SW 1271 (cell line): ENCODE measurements around the gene PYDC2.
"Not testable (repeated sequence)": the region's sequence is repeated elsewhere in the genome, so short reads cannot be mapped to it uniquely, and the experiment has no call there.

Experiments
- DNase-seq, 2 experiments: peaks; one replicate each; lab custom pipeline; 2025; lab: John Stamatoyannopoulos, UW

PYDC2 gene

DNA sequence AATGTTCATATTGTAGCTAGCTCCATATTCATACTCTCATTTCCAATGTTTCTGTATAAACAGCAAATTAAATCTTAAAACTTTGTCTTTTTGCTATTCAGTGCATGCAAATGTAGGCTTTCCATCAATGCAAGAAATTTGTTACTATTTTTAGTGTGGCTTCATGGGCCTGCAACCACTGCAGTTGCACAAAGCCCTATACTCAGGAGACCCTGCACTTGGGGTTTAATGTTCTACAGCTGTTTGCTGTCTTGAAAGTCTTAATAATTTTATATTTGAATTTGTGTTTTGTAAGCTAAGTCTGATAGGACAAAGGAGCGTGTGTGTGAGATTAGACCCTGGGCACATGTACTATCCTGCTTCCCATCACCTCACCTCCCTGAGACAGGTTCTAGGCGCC lies 9.6 kb downstream of the PYDC2 start:
- no peak for DNase-seq

DNA sequence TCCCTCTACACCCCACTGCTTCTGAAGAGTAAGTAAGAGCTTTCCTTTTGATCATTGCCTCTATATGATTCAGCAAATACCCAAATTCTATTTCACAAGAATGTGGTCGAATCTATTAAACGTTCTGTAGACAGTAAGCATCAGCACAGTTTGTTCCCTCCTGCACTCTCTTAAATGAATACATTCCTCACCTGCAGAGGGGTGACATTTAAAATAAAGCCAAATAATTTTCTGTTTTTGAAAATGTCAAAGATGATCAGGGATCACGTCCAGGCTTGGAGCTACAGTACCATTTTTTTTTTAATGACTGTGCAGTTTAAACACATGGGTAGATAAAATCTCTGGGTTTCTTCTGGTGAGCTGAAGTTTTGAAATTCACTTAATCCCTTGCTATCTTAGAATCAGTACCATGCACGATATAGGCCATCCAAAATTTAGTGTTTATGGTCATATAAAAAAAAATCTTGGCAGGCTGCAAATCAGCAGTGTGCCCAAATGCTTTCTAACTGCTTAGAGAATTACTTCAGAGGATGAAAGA lies 12.8 kb downstream of the PYDC2 start:
- DNase-seq = no peak

DNA sequence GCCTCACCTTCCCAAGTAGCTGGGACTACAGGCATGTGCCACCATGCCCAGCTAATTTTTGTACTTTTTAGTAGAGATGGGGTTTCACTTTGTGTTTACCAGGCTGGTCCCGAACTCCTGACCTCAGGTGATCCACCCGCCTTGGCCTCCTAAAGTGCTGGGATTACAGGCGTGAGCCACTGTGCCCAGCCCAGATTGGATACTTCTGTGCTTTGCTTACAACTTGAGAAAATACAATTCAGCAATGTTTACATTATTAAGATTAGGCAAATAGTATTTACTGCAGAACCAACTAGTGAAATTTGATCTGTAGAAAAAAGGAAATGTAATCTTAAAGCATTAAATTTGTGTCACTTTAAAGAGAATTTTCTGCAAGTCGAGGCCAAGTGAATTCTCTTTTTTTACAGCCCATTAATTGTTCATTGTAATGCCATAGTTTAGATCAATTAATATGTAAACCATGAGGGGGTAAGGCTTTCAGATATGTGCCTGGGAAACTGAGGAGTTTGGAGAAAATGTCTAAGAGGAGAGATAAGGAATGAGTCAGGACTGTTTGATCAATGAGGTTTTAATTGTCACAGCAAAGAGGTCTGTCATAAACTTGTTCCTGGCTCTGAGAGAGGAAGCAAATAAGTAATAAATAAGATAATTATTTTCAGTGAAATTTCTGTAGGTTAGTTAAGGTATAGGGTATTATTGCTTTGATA lies 15.3 kb downstream of the PYDC2 start:
- no peak for DNase-seq

DNA sequence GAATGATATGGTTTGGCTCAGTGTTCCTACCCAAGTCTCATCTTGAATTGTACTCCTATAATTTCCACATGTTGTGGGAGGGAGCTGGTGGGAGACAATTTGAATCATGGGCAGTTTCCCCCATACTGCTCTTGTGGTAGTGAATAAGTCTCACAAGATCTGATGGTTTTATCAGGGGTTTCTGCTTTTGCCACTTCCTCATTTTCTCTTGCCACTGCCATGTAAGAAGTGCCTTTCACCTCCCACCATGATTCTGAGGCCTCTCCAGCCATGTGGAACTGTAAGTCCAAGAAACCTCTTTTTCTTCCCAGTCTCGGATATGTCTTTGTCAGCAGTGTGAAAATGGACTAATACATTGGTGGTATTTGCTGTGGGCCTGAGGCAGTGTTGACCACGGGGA lies 23.0 kb downstream of the PYDC2 start:
- DNase-seq = not testable (repeated sequence)

DNA sequence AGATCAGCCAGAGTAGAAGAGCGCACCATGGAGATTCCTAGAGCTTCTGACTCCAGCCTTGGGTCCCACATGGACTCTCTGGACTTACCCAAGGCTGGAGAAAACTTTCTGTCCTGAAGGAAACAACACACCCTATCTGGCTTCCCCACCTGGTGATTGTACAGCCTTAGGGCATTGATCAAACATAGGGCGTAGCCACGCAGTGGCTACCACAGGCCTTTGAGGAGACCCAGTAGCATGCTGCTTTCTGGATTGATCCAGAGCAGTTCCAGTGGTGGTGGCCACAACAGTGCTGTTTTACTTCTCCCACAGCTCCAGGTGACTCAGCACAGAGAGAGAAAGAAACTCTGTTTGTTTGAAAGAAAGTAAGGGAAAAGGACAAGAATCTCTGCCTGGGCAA lies 23.5 kb downstream of the PYDC2 start:
- no peak for DNase-seq

DNA sequence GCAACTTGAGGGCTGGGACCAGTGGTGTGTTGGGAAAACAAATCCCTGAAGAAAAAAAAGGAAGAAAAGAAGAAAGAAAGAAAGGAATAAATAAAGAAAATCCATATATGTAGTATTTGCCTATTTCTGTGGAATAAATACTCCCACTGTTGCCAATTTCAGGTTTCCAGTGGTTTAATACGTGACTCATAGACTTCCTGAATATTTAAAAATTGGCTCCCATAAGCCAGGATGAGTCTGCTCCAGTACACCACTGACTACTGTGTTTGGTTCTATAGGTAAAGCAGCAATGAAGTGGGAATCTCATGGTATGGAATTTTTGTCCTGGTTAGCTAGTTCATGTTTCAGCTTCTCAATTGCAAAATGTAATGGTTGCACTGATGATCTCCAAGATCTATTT lies 31.6 kb downstream of the PYDC2 start:
- DNase-seq = no peak

DNA sequence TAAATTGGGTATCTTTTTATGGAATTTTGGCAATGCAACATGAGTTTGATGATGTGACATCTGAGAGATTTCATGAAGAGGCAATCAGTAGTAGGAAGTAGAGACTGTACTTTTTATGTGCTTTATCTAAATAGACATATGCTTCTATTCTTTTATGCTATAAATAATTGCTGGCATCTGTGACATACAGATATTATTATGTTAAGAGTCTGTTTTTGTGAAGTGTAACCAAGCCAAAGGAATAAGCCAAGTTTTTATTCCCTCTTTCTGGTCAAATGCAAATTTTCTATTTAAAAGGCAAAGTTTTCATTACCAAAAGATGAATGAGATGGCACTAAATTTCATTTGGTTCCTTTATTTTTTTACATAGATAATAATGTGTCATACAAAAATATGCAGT lies 32.4 kb downstream of the PYDC2 start:
- no peak for DNase-seq

DNA sequence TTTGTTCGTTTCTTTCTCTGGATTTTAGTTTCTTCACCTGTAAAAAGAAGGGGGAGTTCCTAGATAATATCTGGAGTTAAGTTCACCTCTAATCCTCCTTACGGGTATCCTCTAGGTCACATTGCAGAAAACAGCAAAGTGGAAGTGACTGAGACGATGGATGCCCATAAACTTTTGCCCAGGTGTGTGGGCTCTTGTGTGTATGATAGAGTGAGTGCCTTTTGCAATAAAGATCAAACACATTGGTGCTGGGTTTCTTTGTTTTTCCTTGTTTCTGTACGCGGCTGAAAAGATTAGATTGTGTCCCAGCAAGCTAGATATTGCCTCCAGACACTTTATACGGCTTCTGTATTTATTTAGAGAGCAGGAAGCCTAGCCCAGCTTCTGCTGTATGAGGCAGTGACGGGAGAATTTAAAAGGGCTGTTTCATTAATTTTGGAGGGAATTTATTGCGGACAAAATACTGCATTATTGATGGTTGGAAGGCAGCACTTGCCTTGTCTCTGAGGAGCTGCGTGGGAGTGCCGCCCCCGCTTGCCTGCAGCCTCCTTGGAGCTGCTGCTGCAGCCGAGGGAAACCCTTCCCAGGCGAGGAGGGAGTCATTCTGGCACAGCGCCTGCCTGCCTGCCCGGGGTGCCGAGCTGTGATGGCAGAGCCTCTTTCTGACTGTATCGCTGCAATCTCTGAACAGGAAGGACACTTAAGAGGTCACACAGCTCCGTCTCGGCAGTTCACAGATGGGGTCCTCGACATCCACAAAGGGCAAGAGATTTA lies 38.5 kb downstream of the PYDC2 start:
- no peak for DNase-seq

DNA sequence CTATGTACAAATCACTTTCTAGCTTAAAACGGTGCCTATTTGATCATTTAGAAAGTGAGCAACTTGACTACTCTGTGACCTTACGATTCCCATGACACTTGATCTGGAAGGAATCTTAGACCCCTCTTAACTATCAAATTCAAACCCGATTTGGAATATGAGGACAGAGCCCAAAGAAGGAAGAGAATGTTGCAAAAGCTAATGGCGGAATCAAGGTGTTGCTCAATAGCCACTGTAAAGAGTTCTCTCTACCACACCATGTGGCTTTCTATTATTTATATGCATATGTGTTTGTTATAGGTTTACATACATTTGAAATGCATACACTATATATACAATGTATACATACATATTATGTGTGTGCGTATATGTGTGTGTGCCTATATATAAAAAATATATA lies 39.9 kb downstream of the PYDC2 start:
- DNase-seq = no peak

DNA sequence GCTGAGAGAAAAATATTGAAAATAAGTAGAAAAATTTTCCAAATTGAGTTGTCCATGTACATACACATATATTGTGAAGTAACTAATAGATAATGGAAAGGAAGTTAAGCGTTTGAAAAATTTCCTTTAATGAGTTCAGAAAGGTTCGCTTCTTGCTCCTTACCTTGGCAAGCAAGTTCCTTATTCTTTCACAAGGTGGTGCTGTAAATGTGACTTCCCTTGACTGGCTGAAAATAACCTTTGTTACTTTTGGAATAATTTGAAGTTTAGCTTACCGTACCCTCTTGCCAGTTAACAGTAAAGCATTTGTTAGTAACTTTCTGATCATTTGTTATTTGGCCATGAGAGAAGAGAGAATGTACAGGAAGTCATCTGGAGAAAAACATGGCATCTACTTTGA lies 41.6 kb downstream of the PYDC2 start:
- peak in 1 of 2 experiments; percentile 11 for DNase-seq

DNA sequence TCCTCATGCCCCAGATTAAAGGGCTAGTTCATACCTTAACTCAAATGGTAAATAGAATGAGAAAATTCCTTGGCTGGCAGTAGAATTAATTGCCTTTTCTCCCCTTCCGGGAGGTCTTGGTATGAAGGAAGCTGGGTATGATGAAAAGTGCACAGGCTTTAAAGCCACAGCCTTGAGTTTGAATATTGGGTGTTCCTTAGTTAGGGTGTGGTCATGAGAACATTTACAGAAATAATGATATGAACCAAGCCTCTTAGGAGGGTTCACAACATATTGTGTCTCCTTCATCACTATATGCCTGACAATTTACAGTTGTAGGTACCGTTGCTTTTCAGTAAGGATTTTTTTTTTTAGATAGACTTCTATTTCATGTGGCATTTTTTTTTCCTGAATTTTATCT lies 48.1 kb downstream of the PYDC2 start:
- no peak for DNase-seq
